PC-3 (cell line): ENCODE results near the gene GALNT15. TPM values are rescaled to one million over a fixed set of nuclear protein-coding genes. Genes with fewer than 3 reads are reported as not detected.
A peak's percentile ranks its signal among the peaks of the same experiment; 100 is the strongest.

Source experiments
- ATAC-seq: fragments of 200-7000 bp; cut with Tn5 transposase; 2 replicates; pipeline ENCODE4 v1.9.1; 2020; ENCODE audit warnings: mild to moderate bottlenecking, moderate library complexity
- BruUV-seq: library from RNA; stranded (reverse); fragments of 400-500 nt; replicated peaks from 2 replicates; lab custom pipeline; 2021; lab: Mats Ljungman, UMichigan
- CTCF ChIA-PET: fragments of 300-600 bp; sonication (Branson Sonifier 250); formaldehyde crosslinking; loops from one replicate; lab custom pipeline; 2022; ENCODE audit warnings: antibody characterized with exemption; lab: Charles Lee
- POLR2A ChIA-PET: fragments of 300-600 bp; sonication (Branson Sonifier 250); formaldehyde crosslinking; loops from one replicate; lab custom pipeline; 2022; ENCODE audit warnings: antibody characterized with exemption; ENCODE audit not compliant: unreplicated experiment; lab: Charles Lee
- DNase-seq: peaks from one replicate; pipeline ENCODE4 v3.0.0-alpha.2; 2015
- H2AFZ ChIP-seq: fragments of 300-600 bp; sonication (generic); 2 replicates; pipeline ENCODE4 v1.6.0; 2016; ENCODE audit warnings: antibody characterized with exemption, low read length
- H3F3A ChIP-seq: fragments of 300-600 bp; sonication (generic); one replicate; pipeline ENCODE4 v1.6.0; 2017; ENCODE audit warnings: antibody characterized with exemption, low read length, control low read depth, mild to moderate bottlenecking; ENCODE audit not compliant: unreplicated experiment
- H3K27ac ChIP-seq: fragments of 300-600 bp; sonication (generic); 2 replicates; pipeline ENCODE4 v1.5.1; 2016; ENCODE audit warnings: mild to moderate bottlenecking, low read length
- H3K27me3 ChIP-seq: fragments of 300-600 bp; sonication (generic); 2 replicates; pipeline ENCODE4 v1.6.1; 2016; ENCODE audit warnings: low read length, mixed read lengths
- H3K36me3 ChIP-seq: fragments of 300-600 bp; sonication (generic); 2 replicates; pipeline ENCODE4 v1.6.1; 2016; ENCODE audit warnings: low read depth, mixed run types, low read length, mixed read lengths
- H3K4me1 ChIP-seq: fragments of 300-600 bp; sonication (generic); 2 replicates; pipeline ENCODE4 v1.5.1; 2016; ENCODE audit warnings: low read length; ENCODE audit not compliant: insufficient read depth
- H3K4me2 ChIP-seq: fragments of 300-600 bp; sonication (generic); 2 replicates; pipeline ENCODE4 v1.6.0; 2016; ENCODE audit warnings: low read length
- H3K4me3 ChIP-seq: fragments of 300-600 bp; sonication (generic); 2 replicates; pipeline ENCODE4 v1.5.1; 2016; ENCODE audit warnings: mild to moderate bottlenecking, low read length, mixed read lengths
- H3K79me2 ChIP-seq: fragments of 300-600 bp; sonication (generic); 2 replicates; pipeline ENCODE4 v1.6.1; 2017; ENCODE audit warnings: low read length, mixed read lengths
- H3K9ac ChIP-seq: fragments of 300-600 bp; sonication (generic); 2 replicates; pipeline ENCODE4 v1.6.0; 2016; ENCODE audit warnings: mild to moderate bottlenecking, low read length
- H3K9me2 ChIP-seq: fragments of 300-600 bp; sonication (generic); replicated peaks from 2 replicates; pipeline ENCODE4 v1.6.1; 2016; ENCODE audit warnings: mixed run types, low read length, mixed read lengths
- H3K9me3 ChIP-seq: fragments of 300-600 bp; sonication (generic); 2 replicates; pipeline ENCODE4 v1.6.1; 2016; ENCODE audit warnings: low read length, mixed read lengths
- H4K20me1 ChIP-seq: fragments of 300-600 bp; sonication (generic); 2 replicates; pipeline ENCODE4 v1.6.1; 2016; ENCODE audit warnings: low read length, mixed read lengths
- CTCF ChIP-seq: fragments of 300-600 bp; sonication (generic); conservative IDR thresholded peaks from 2 replicates; pipeline ENCODE4 v1.5.1; 2017; ENCODE audit warnings: antibody characterized with exemption, low read depth, mild to moderate bottlenecking, low read length
- EZH2 ChIP-seq: fragments of 300-600 bp; sonication (generic); IDR thresholded peaks from one replicate; pipeline ENCODE4 v1.6.1; 2017; ENCODE audit warnings: antibody characterized with exemption, mild to moderate bottlenecking, low read length; ENCODE audit not compliant: unreplicated experiment
- EZH2phosphoT487 ChIP-seq: fragments of 300-600 bp; sonication (generic); IDR thresholded peaks from 2 replicates; pipeline ENCODE4 v1.6.1; 2018; ENCODE audit warnings: mild to moderate bottlenecking, antibody characterized with exemption, low read length, borderline replicate concordance
- intact Hi-C: fragments of 100-400 bp; cut with micrococcal nuclease; formaldehyde crosslinking; loops from 2 replicates; pipeline ENCODE4 v1.9.0; 2023
- total RNA-seq: library from RNA; depleted of rRNA; stranded (reverse); fragments of >200 nt; gene quantifications from 2 replicates; pipeline ENCODE4 v1.2.3, GENCODE V29; 2014

Gene GALNT15
- total RNA-seq, 1 experiment from 2014 or later, result not detected

- ATAC-seq, result no peak
- ChIA-PET POLR2A (no interaction called here), CTCF (no interaction called here)
- Histone ChIP-seq H3K27me3 (no peaks in the 10 kb centered on the region), H3K79me2 (no peaks in the 10 kb centered on the region), H3F3A (no peaks in the 10 kb centered on the region), H4K20me1 (no peaks in the 10 kb centered on the region), H3K4me2 (no peak overlapping the region), H2AFZ (no peak overlapping the region), H3K27ac (no peak overlapping the region), H3K4me3 (no peak overlapping the region), H3K9me2 (no peaks in the 10 kb centered on the region), H3K36me3 (no peaks in the 10 kb centered on the region), H3K4me1 (peaks cover 12% of the 10 kb centered on the region; the same call in 1 of the 2 replicates), H3K9ac (no peak overlapping the region), H3K9me3 (no peaks in the 10 kb centered on the region)
- BruUV-seq, result no TSS peak
- TF ChIP-seq EZH2phosphoT487, result no peak
- no peak for TF ChIP-seq EZH2
- TF ChIP-seq CTCF, result no peak
- DNase-seq, result no peak
- intact Hi-C loops, result loop anchor here (5.0 kb wide), 2 partner anchors 35 to 115 kb away; no protein-coding TSS in a partner anchor
These were observed 2.9 kb downstream of the GALNT15 start for GRCh38 chr3:16177382-16177781.

GRCh38 chr3:16177962-16178627 lies 3.6 kb downstream of the GALNT15 start:
- CTCF ChIA-PET, result interaction anchor here (0.5 to 1.5 kb wide), 14 partner anchors 37 to 372 kb away, joined by 3 to 8 read pairs (median 4); no protein-coding TSS in a partner anchor
- H3K36me3 ChIP-seq, result no peaks in the 10 kb centered on the region
- H4K20me1 ChIP-seq, result no peaks in the 10 kb centered on the region
- ATAC-seq (peak; percentile 94), DNase-seq (peak; percentile 84)
- intact Hi-C loops, result loop anchor here (1.0 to 5.0 kb wide), 5 partner anchors 36 to 362 kb away; no protein-coding TSS in a partner anchor
- no peak overlapping the region for H3K9ac ChIP-seq
- H3K4me2 ChIP-seq, result peak overlapping the region; percentile 59
- H3K27me3 ChIP-seq, result no peaks in the 10 kb centered on the region
- H3K79me2 ChIP-seq, result no peaks in the 10 kb centered on the region
- no peaks in the 10 kb centered on the region for H3F3A ChIP-seq
- peak overlapping the region; percentile 61 for H2AFZ ChIP-seq
- BruUV-seq, result no TSS peak
- TF ChIP-seq EZH2 (no peak), CTCF (peak; percentile 96)
- POLR2A ChIA-PET, result no interaction called here
- no peaks in the 10 kb centered on the region for H3K9me3 ChIP-seq
- no peaks in the 10 kb centered on the region for H3K9me2 ChIP-seq
- H3K4me1 ChIP-seq, result peaks cover 12% of the 10 kb centered on the region; the same call in 1 of the 2 replicates
- H3K27ac ChIP-seq, result no peak overlapping the region
- H3K4me3 ChIP-seq, result no peak overlapping the region

GRCh38 chr3:16178628-16178988 lies 4.1 kb downstream of the GALNT15 start:
- H2AFZ ChIP-seq, result no peak overlapping the region; the same call in 1 of the 2 replicates
- H3K9me3 ChIP-seq, result no peaks in the 10 kb centered on the region
- peaks cover 12% of the 10 kb centered on the region; the same call in 1 of the 2 replicates for H3K4me1 ChIP-seq
- BruUV-seq, result no TSS peak
- ATAC-seq, result no peak
- no peaks in the 10 kb centered on the region for H4K20me1 ChIP-seq
- no peaks in the 10 kb centered on the region for H3K79me2 ChIP-seq
- DNase-seq, result no peak
- H3K4me2 ChIP-seq, result no peak overlapping the region
- H3F3A ChIP-seq, result no peaks in the 10 kb centered on the region
- ChIA-PET POLR2A (no interaction called here), CTCF (interaction anchor here (0.5 to 1.5 kb wide), 13 partner anchors 37 to 373 kb away, joined by 3 to 8 read pairs (median 4); no protein-coding TSS in a partner anchor)
- H3K27me3 ChIP-seq, result no peaks in the 10 kb centered on the region
- H3K4me3 ChIP-seq, result no peak overlapping the region
- H3K27ac ChIP-seq, result no peak overlapping the region
- TF ChIP-seq CTCF, result peak; percentile 25; the same call in 1 of the 2 replicates
- TF ChIP-seq EZH2phosphoT487, result no peak
- no peak overlapping the region for H3K9ac ChIP-seq
- no peaks in the 10 kb centered on the region for H3K36me3 ChIP-seq
- intact Hi-C loops, result loop anchor here (1.0 to 5.0 kb wide), 5 partner anchors 36 to 362 kb away; no protein-coding TSS in a partner anchor
- no peaks in the 10 kb centered on the region for H3K9me2 ChIP-seq
